Activated CD8-positive, alpha-beta T cell treated with anti-CD3 and anti-CD28 coated beads, Interleukin-2, amount 10 ng/mL, durations not matched to agents 7 days and 5 days (primary cell): ENCODE results near the gene ETV7. TPM values are rescaled to one million over a fixed set of nuclear protein-coding genes. Genes with fewer than 3 reads are reported as not detected.

Source experiments
- ATAC-seq: fragments of 150-1000 bp; cut with Tn5 transposase; one replicate; pipeline ENCODE4 v1.10.0; 2021; ENCODE audit warnings: moderate library complexity
- CTCF ChIA-PET: fragments of 350-600 bp; sonication (Branson Sonifier 250); formaldehyde crosslinking; loops from one replicate; lab custom pipeline; 2021; ENCODE audit warnings: antibody characterized with exemption; lab: Charles Lee
- POLR2A ChIA-PET: fragments of 350-600 bp; sonication (Branson Sonifier 250); formaldehyde crosslinking; loops from one replicate; lab custom pipeline; 2021; ENCODE audit warnings: antibody characterized with exemption; lab: Charles Lee
- DNase-seq: peaks from one replicate; pipeline ENCODE4 v3.0.0-alpha.2; 2020
- H3K27ac Mint-ChIP-seq: one replicate; pipeline ENCODE4 v1.8.0; 2021; ENCODE audit warnings: mild to moderate bottlenecking, mixed read lengths
- H3K27me3 Mint-ChIP-seq: one replicate; pipeline ENCODE4 v1.8.0; 2021; ENCODE audit warnings: low read depth, mixed read lengths
- H3K36me3 Mint-ChIP-seq: one replicate; pipeline ENCODE4 v1.8.0; 2021; ENCODE audit warnings: low read depth, mixed read lengths
- H3K4me1 Mint-ChIP-seq: one replicate; pipeline ENCODE4 v1.8.0; 2021; ENCODE audit warnings: low read depth, mixed read lengths
- H3K4me3 Mint-ChIP-seq: one replicate; pipeline ENCODE4 v1.8.0; 2021; ENCODE audit warnings: mild to moderate bottlenecking, mixed read lengths
- H3K9me3 Mint-ChIP-seq: one replicate; pipeline ENCODE4 v1.8.0; 2022; ENCODE audit warnings: mixed read lengths; ENCODE audit not compliant: insufficient read depth
- total RNA-seq, 2 experiments: library from RNA; stranded (reverse); gene quantifications; one replicate each; pipeline ENCODE4 v1.2.3, GENCODE V29; 2021

Gene ETV7
- 1 to 10 TPM; 3.5 to 4.6 TPM for total RNA-seq

DNA sequence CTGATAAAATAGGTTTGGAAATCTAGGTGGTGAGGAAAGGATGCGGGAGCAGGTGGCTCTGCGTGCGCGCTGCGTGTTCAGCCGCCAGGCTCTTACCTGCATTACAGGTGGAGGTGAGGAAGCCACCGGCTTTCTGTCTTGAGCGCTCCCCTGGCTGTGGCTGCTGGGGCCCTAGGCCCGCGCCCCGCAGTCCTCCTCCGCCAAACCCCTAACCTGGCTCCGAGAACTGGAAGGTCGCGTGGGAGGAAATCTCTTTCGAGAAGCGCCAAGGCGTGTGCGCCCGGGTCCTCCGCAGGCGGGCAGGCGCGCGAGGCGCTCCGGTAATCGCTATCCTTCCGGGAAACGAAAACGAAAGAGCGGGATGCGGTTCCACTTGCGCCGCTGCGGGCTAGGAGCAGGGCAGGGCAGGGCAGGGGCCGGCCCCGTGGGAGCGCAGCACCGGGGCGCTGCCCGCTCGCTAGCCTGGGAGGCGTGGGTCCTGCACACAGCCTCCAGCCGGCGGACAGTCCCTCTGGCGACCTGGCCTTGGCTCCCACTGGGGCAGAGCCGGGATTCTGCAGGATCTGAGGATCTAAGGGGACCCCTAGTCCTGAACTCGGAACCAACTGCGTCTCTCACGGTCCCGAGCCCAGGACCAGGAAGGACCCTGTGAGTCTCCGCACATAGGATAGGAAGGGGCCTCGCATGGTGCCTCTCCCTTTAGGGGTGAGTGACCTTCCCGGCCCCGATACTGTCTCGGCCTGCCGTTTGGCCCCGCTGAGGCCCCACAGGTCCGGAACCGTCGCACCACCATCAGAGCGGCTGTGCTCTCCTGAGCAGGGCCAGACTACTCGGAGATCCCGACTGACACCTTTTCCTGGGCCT, at the start of gene ETV7:
ETV7 (minus strand) TSS at position 230 of the 864 bp plus-strand sequence; CDS start at position 102, 128 bp downstream.
- ChIA-PET CTCF (interaction anchor here (1.0 to 1.6 kb wide), 3 partner anchors 8 to 86 kb away, joined by 3 to 4 read pairs (median 3); no protein-coding TSS in a partner anchor), POLR2A (interaction anchor here (0.6 kb wide), 1 partner anchor 256 kb away, joined by 3 read pairs; no protein-coding TSS in a partner anchor)
- Mint-ChIP-seq H3K4me1 (peaks cover 23% of the 10 kb centered on the region), H3K9me3 (no peaks in the 10 kb centered on the region), H3K36me3 (no peaks in the 10 kb centered on the region), H3K27me3 (peaks cover 30% of the 10 kb centered on the region), H3K27ac (peak within 1 kb of the TSS; percentile 68), H3K4me3 (peak within 1 kb of the TSS; percentile 79)
- DNase-seq (peak; percentile 67), ATAC-seq (peak; percentile 79)

DNA sequence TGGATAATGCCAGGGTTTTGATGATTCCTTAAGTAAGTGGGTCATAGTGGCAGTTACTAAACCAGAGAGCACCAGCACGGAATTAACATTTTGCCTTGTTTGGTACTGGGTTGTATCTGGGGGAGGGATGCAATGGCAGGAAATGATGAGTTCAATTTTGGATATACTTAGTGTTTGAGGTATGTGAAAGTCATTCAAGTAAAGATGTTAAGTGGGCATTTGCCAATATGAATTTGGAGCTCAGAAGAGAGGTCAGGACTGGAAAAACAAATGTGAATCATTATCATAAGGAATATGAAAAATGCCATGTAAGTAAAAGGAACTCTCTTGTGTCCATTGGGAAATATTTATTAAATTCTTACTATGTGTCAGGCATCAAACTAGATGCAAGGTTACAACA, 49.0 kb upstream of the ETV7 start:
- ChIA-PET POLR2A (interaction anchor here (0.6 kb wide), 1 partner anchor 9 kb away, joined by 4 read pairs; no protein-coding TSS in a partner anchor), CTCF (no interaction called here)
- peaks cover 4% of the 10 kb centered on the region for H3K27me3 Mint-ChIP-seq

DNA sequence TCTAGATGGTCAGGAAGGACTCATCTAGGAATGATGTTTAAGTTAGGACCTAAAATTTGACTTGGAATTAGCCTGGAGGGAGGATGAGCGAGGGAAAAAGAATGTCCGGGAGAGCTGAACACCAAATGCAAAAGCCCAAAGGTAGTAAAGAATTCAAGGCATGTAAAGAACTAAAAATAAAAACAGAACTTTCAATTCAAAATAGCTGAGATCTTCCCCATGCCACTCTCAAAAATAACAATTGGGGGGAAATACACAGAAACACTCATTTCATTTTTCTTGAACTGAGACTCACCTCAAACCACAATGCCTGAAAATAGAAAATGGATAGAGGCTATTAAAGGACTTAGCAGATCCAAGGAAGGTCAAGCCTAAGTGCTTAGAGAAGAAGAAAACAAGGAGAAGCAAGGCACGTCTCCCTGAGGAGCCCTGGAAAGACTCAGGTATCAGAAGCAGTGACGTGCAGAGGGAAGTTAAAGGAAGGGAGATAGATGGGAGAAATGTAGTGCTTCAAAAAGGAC, 44.7 kb upstream of the ETV7 start:
- Mint-ChIP-seq H3K36me3 (no peaks in the 10 kb centered on the region), H3K4me3 (no peak overlapping the region), H3K27me3 (peaks cover 4% of the 10 kb centered on the region), H3K9me3 (no peaks in the 10 kb centered on the region), H3K4me1 (peaks cover 7% of the 10 kb centered on the region), H3K27ac (no peak overlapping the region)
- CTCF ChIA-PET: interaction anchor here (1.0 to 2.0 kb wide), 2 partner anchors 9 to 18 kb away, joined by 3 to 6 read pairs; no protein-coding TSS in a partner anchor
- ATAC-seq (no peak), DNase-seq (no peak)
- POLR2A ChIA-PET: no interaction called here

More for the DNA sequence above, 49.0 kb upstream of the ETV7 start:
- H3K36me3 Mint-ChIP-seq: no peaks in the 10 kb centered on the region
- no peak for DNase-seq
- no peaks in the 10 kb centered on the region for H3K9me3 Mint-ChIP-seq
- no peak overlapping the region for H3K27ac Mint-ChIP-seq
- ATAC-seq: no peak
- H3K4me3 Mint-ChIP-seq: no peak overlapping the region
- H3K4me1 Mint-ChIP-seq: peaks cover 14% of the 10 kb centered on the region

DNA sequence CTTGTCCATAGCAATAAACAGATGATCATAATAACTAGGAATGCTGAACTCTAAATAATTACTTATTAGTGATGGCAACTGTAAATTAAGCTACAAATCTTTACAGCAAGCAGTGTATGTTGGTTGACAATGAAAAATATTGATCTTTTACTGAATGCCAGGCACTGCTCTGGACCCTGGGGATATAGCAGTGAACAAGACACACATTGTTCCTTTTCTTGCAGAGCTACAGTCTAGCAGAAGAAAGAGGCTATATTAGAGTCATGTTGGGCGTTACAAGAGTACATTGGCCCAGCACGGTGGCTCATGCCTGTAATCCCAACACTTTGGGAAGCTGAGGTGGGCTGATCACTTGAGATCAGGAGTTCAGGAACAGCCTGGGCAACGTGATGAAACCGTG, 43.7 kb upstream of the ETV7 start:
- ChIA-PET CTCF (interaction anchor here (2.0 kb wide), 1 partner anchor 8 kb away, joined by 6 read pairs; no protein-coding TSS in a partner anchor), POLR2A (no interaction called here)
- H3K36me3 Mint-ChIP-seq: no peaks in the 10 kb centered on the region
- DNase-seq (no peak), ATAC-seq (no peak)
- H3K4me1 Mint-ChIP-seq: peaks cover 7% of the 10 kb centered on the region
- no peak overlapping the region for H3K27ac Mint-ChIP-seq
- peaks cover 3% of the 10 kb centered on the region for H3K27me3 Mint-ChIP-seq
- no peak overlapping the region for H3K4me3 Mint-ChIP-seq
- H3K9me3 Mint-ChIP-seq: no peaks in the 10 kb centered on the region

DNA sequence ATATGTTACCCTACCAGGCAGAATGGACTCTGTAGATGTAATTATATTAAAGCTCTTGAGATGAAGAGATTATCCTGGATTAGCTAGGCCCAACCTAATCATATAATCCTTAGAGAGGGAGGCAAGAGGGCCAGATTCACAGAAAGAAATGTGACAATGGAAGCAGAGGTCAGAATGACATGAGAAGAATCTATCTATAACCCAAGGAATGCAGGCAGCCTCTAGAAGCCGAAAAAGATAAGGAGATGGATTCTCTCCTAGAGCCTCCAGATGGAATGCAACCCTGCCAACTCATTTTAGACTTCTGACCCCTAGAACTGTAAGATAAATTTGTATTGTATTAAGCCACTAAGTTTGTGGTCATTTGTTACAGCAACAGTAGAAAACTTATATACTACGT, 42.9 kb upstream of the ETV7 start:
- ChIA-PET CTCF (no interaction called here), POLR2A (interaction anchor here (0.6 kb wide), 1 partner anchor 275 kb away, joined by 3 read pairs; no protein-coding TSS in a partner anchor)
- no peak overlapping the region for H3K4me3 Mint-ChIP-seq
- no peaks in the 10 kb centered on the region for H3K9me3 Mint-ChIP-seq
- H3K27ac Mint-ChIP-seq: no peak overlapping the region
- DNase-seq: no peak
- ATAC-seq: no peak
- peaks cover 4% of the 10 kb centered on the region for H3K4me1 Mint-ChIP-seq
- no peaks in the 10 kb centered on the region for H3K36me3 Mint-ChIP-seq
- H3K27me3 Mint-ChIP-seq: peaks cover 2% of the 10 kb centered on the region

DNA sequence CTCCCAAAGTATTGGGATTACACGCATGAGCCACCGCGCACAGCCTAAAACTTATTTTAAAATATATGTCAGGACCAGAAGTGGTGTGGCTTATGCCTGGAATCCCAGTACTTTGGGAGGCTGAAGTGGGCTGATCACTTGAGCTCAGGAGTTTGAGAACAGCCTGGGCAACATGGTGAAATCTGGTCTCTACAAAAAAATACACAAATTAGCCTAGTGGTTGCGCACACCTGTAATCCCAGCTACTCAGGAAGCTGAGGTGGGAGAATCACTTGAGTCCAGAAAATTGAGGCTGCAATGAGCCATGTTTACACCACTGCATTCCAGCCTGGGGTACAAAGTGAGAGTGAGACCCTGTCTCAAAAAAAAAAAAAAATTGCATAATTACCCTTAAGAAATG, 41.4 kb upstream of the ETV7 start:
- Mint-ChIP-seq H3K4me3 (no peak overlapping the region), H3K9me3 (no peaks in the 10 kb centered on the region), H3K27me3 (peaks cover 2% of the 10 kb centered on the region), H3K27ac (no peak overlapping the region), H3K36me3 (no peaks in the 10 kb centered on the region), H3K4me1 (peaks cover 8% of the 10 kb centered on the region)
- ATAC-seq (no peak), DNase-seq (no peak)
- ChIA-PET POLR2A (no interaction called here), CTCF (no interaction called here)

DNA sequence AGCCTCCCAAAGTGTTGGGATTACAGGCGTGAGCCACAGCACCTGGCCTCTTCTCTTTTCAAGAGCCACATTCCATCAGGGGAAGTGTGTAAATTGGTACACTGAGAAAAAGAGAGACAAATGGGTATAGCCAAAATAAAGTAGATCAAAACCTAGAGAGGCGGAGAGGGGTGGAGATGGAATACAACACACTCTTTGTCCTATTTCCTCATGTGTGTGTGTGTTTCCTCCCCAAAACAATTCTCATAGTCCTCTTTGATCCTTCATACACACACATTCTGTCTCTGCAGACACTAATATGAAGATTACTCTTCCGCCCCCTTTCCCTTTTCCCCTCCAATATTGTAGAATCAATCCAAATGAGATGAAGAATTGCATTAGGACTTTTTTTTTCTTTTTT, 39.2 kb upstream of the ETV7 start:
- H3K36me3 Mint-ChIP-seq: no peaks in the 10 kb centered on the region
- ATAC-seq: no peak
- no peak overlapping the region for H3K4me3 Mint-ChIP-seq
- DNase-seq: no peak
- ChIA-PET CTCF (no interaction called here), POLR2A (interaction anchor here (0.7 kb wide), 1 partner anchor 10 kb away, joined by 4 read pairs; no protein-coding TSS in a partner anchor)
- H3K27me3 Mint-ChIP-seq: peaks cover 3% of the 10 kb centered on the region
- H3K27ac Mint-ChIP-seq: no peak overlapping the region
- peaks cover 19% of the 10 kb centered on the region for H3K4me1 Mint-ChIP-seq
- no peaks in the 10 kb centered on the region for H3K9me3 Mint-ChIP-seq

DNA sequence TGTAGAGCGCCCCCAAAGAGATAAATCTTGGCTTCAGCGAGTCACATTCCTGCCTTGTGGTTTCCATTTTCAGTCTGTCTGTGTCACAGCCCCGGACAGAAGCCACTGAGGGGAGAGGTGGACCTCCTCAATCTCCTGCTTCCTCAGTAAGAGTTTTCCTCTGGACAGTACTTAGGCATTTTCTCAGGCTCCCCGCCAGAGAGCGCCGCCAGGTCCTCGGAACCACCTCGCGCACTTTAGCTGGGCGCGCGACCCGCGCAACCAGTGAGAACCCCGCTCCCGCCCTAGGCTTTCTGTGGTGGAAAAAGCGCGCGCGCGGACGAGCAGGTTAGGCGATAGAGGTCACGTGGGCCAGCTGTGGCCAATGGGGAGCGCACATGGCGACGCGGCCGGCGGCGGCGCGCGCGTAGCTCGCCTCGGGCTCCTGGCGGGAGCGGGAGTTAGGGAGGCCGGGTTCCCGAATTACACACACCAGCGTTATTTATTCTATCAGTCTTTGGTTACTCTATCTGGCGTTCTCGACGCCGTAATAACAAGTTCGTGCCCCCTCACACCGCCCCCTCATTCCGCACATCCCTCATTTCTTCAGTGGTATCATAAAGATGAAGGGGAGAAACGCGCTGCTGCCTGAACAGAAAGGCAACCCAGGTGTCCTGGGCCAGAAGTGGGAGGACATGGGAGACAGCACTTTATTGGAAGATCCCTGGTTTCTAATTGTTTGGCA, 35.8 kb upstream of the ETV7 start:
- ATAC-seq (peak; percentile 99), DNase-seq (peak; percentile 99)
- H3K27me3 Mint-ChIP-seq: peaks cover 4% of the 10 kb centered on the region
- ChIA-PET POLR2A (interaction anchor here (1.0 to 1.5 kb wide), 6 partner anchors 17 to 173 kb away, joined by 3 to 7 read pairs (median 3); no protein-coding TSS in a partner anchor), CTCF (interaction anchor here (0.6 to 2.3 kb wide), 28 partner anchors 8 to 359 kb away, joined by 3 to 17 read pairs (median 4); no protein-coding TSS in a partner anchor)
- peak overlapping the region; percentile 80 for H3K4me3 Mint-ChIP-seq
- H3K36me3 Mint-ChIP-seq: no peaks in the 10 kb centered on the region
- no peaks in the 10 kb centered on the region for H3K9me3 Mint-ChIP-seq
- peaks cover 19% of the 10 kb centered on the region for H3K4me1 Mint-ChIP-seq
- H3K27ac Mint-ChIP-seq: peak overlapping the region; percentile 86

DNA sequence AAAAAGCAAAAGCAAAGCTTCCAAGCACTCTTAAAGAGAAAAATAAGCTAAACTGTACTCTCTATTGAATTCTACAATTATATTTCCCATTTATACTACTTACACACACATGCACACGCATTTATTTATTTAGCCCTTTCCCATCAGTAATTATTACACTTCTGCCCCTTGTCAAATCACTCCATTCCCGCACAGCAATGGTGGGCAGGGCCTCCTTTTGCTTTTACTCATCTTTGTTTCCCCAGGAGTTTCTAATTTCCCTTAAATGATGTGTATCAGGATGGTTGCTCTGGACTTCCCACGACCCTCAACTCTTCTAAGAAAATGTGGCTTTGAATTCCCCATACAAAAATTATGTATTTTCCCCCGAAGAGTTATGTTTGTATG, 35.2 kb upstream of the ETV7 start:
- Mint-ChIP-seq H3K4me3 (peak overlapping the region; percentile 80), H3K27me3 (peaks cover 4% of the 10 kb centered on the region), H3K36me3 (no peaks in the 10 kb centered on the region), H3K4me1 (peaks cover 19% of the 10 kb centered on the region), H3K27ac (peak overlapping the region; percentile 86), H3K9me3 (no peaks in the 10 kb centered on the region)
- ChIA-PET CTCF (interaction anchor here (0.6 to 2.3 kb wide), 19 partner anchors 9 to 360 kb away, joined by 3 to 17 read pairs (median 4); no protein-coding TSS in a partner anchor), POLR2A (interaction anchor here (0.7 to 1.5 kb wide), 7 partner anchors 17 to 173 kb away, joined by 3 to 7 read pairs (median 3); no protein-coding TSS in a partner anchor)
- ATAC-seq: no peak
- no peak for DNase-seq

DNA sequence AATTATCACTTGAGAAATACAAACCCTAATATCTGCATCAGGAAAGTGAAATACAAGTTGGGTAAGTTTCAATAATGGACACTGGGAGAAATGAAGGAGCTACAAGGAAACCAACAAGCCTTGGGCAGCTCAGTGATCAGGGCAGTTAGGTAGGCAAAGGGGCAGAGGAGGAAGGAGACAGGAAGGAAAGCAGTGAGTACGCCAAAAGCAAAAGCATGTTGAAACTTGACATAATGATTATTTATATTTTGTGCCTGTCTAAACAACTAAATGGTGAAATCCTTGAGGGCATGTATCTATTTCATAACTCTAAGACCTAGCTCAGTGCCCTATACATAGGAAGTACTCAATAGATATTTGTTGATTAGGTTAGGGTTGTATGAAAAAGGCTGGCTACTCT, 31.8 kb upstream of the ETV7 start:
- POLR2A ChIA-PET: no interaction called here
- Mint-ChIP-seq H3K36me3 (no peaks in the 10 kb centered on the region), H3K9me3 (no peaks in the 10 kb centered on the region), H3K4me3 (no peak overlapping the region), H3K27ac (no peak overlapping the region), H3K27me3 (peaks cover 6% of the 10 kb centered on the region), H3K4me1 (peaks cover 18% of the 10 kb centered on the region)
- CTCF ChIA-PET: interaction anchor here (1.0 to 1.4 kb wide), 2 partner anchors 21 to 160 kb away, joined by 3 to 4 read pairs; no protein-coding TSS in a partner anchor
- no peak for ATAC-seq
- DNase-seq: no peak

DNA sequence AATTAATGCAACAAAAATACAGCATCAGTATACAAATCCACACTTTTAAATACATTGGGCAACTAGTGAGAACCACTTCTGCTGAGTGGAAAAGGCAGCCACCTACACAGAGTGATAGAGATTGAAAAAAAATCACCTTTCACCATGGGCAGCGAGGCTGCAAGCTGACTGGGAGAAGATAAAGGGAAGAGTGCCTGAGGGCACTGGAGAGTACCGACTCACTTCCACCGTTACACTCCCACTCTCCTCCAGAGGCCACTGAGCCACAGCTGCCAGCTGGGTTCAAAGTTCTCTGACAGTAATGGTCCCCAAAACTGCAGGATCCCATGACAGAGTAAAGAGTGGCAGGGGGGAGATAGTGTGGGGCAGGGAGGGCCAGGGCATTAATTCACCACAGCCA, 31.1 kb upstream of the ETV7 start:
- CTCF ChIA-PET: interaction anchor here (1.0 kb wide), 1 partner anchor 161 kb away, joined by 3 read pairs; no protein-coding TSS in a partner anchor
- POLR2A ChIA-PET: no interaction called here
- DNase-seq (no peak), ATAC-seq (no peak)
- no peaks in the 10 kb centered on the region for H3K36me3 Mint-ChIP-seq
- no peaks in the 10 kb centered on the region for H3K9me3 Mint-ChIP-seq
- H3K4me1 Mint-ChIP-seq: peaks cover 12% of the 10 kb centered on the region
- H3K27ac Mint-ChIP-seq: no peak overlapping the region
- no peak overlapping the region for H3K4me3 Mint-ChIP-seq
- peaks cover 8% of the 10 kb centered on the region for H3K27me3 Mint-ChIP-seq
